Endodermal cell (in vitro differentiated cells): Measurements from ENCODE around the gene SPATA20. TPM values are rescaled to one million over a fixed set of nuclear protein-coding genes. Genes with fewer than 3 reads are reported as not detected.

Experiments
- DNase-seq: peaks from one replicate; pipeline ENCODE4 v3.0.0-alpha.2; 2017
- H3K27ac ChIP-seq: 2 replicates; pipeline ENCODE4 v1.5.1; 2013; ENCODE audit warnings: mild to moderate bottlenecking, low read depth, low read length, moderate library complexity
- H3K27me3 ChIP-seq: 2 replicates; pipeline ENCODE4 v1.6.1; 2013; ENCODE audit warnings: mild to moderate bottlenecking, low read length, moderate library complexity; ENCODE audit not compliant: insufficient read depth, control insufficient read depth, poor library complexity, severe bottlenecking
- H3K36me3 ChIP-seq: 2 replicates; pipeline ENCODE4 v1.7.0; 2013; ENCODE audit warnings: mild to moderate bottlenecking, low read length, moderate library complexity; ENCODE audit not compliant: control insufficient read depth, insufficient read depth
- H3K4me1 ChIP-seq: one replicate; pipeline ENCODE4 v1.7.0; 2013; ENCODE audit warnings: low read length; ENCODE audit not compliant: control insufficient read depth, insufficient read depth
- H3K4me3 ChIP-seq: 2 replicates; pipeline ENCODE4 v1.5.1; 2013; ENCODE audit warnings: mild to moderate bottlenecking, low read length, moderate library complexity
- H3K9ac ChIP-seq: 2 replicates; pipeline ENCODE4 v1.6.1; 2013; ENCODE audit warnings: mild to moderate bottlenecking, low read length, moderate library complexity; ENCODE audit not compliant: poor library complexity, severe bottlenecking; ENCODE audit errors: extremely low read depth
- H3K9me3 ChIP-seq: 2 replicates; pipeline ENCODE4 v1.6.1; 2013; ENCODE audit warnings: mild to moderate bottlenecking, low read length, moderate library complexity; ENCODE audit not compliant: control insufficient read depth
- H3K27ac Mint-ChIP-seq: 2 replicates; pipeline ENCODE4 v1.8.0; 2020; ENCODE audit warnings: mixed read lengths
- H3K27me3 Mint-ChIP-seq: 2 replicates; pipeline ENCODE4 v1.8.0; 2021; ENCODE audit warnings: mild to moderate bottlenecking, mixed read lengths; ENCODE audit not compliant: insufficient read depth
- H3K36me3 Mint-ChIP-seq: 2 replicates; pipeline ENCODE4 v1.8.0; 2020; ENCODE audit warnings: low read depth, mixed read lengths
- H3K4me1 Mint-ChIP-seq: 2 replicates; pipeline ENCODE4 v1.8.0; 2020; ENCODE audit warnings: mixed read lengths
- H3K4me3 Mint-ChIP-seq: 2 replicates; pipeline ENCODE4 v1.8.0; 2020; ENCODE audit warnings: mild to moderate bottlenecking, moderate library complexity, mixed read lengths
- H3K9me3 Mint-ChIP-seq: 2 replicates; pipeline ENCODE4 v1.8.0; 2020; ENCODE audit warnings: mild to moderate bottlenecking, mixed read lengths
- WGBS, 2 experiments: methylation state at CpG; one replicate each; pipeline versions ENCODE4 v1.1.5 to v1.1.7; 2013; ENCODE audit warnings: missing lambda C conversion rate in 2 of 2, mixed read lengths in 1 of 2; ENCODE audit not compliant: insufficient coverage in 1 of 2, insufficient read length in 1 of 2; 5-methylcytosine and 5-hydroxymethylcytosine counted together
- total RNA-seq, 2 donors: library from RNA; stranded (reverse); fragmentation: NEBNext Ultra II Directional in 1 of 2; extraction: Animal tissue kit (Norgen Biotek cat#: 25700) in 1 of 2; gene quantifications; 2 replicates in 1 of 2; 3 replicates in 1 of 2; pipeline ENCODE4 v1.2.1, GENCODE V29; 2021
- TF ChIP-seq, protein P1 (sequence below): fragments of 200-600 bp; sonication (generic); conservative IDR thresholded peaks from 2 replicates; pipeline ENCODE4 v1.5.0; 2021; ENCODE audit warnings: antibody characterized with exemption, mild to moderate bottlenecking

Gene SPATA20
- total RNA-seq, 2 donors from 2014 or later, result 40.4 to 40.5 TPM

DNA sequence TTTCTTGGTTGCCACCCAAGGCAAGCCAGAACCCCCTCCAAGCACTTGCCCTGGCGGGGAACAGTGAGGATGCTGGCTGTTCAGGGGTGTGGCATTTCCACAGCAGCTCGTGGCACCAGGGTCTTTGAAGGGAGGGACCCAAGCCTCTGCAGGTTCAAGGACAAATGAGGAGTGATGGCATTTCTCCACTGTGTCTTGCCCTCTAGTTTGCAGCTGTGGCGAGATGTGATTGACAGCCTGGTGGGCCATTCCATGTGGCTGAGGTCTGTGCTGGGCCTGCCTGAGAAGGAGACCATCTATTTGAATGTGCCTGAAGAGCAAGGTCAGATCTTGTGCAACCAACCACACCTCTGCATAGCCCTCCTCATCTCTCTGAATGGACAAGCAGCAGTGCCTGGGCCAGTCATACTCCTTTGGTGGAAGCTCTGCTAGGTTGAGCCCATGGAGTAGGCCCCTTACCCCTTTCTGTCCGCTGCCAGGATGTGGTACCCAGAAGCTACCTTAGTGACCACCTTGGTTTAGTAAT lies 19.0 kb upstream of the SPATA20 start:
- peaks cover 19% of the 10 kb centered on the region for H3K27me3 ChIP-seq
- TF ChIP-seq, protein P1, sequence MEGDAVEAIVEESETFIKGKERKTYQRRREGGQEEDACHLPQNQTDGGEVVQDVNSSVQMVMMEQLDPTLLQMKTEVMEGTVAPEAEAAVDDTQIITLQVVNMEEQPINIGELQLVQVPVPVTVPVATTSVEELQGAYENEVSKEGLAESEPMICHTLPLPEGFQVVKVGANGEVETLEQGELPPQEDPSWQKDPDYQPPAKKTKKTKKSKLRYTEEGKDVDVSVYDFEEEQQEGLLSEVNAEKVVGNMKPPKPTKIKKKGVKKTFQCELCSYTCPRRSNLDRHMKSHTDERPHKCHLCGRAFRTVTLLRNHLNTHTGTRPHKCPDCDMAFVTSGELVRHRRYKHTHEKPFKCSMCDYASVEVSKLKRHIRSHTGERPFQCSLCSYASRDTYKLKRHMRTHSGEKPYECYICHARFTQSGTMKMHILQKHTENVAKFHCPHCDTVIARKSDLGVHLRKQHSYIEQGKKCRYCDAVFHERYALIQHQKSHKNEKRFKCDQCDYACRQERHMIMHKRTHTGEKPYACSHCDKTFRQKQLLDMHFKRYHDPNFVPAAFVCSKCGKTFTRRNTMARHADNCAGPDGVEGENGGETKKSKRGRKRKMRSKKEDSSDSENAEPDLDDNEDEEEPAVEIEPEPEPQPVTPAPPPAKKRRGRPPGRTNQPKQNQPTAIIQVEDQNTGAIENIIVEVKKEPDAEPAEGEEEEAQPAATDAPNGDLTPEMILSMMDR, result no peak
- Mint-ChIP-seq H3K9me3 (no peaks in the 10 kb centered on the region), H3K36me3 (no peaks in the 10 kb centered on the region), H3K4me1 (peaks cover under 1% of the 10 kb centered on the region), H3K4me3 (no peak overlapping the region), H3K27me3 (peaks cover 39% of the 10 kb centered on the region), H3K27ac (no peak overlapping the region)
- H3K9me3 ChIP-seq, result no peaks in the 10 kb centered on the region
- no peak for DNase-seq
- H3K4me1 ChIP-seq, result peaks cover 3% of the 10 kb centered on the region
- no peak overlapping the region for H3K9ac ChIP-seq
- H3K27ac ChIP-seq, result no peak overlapping the region
- WGBS, 2 experiments, result 45 to 100% methylated on average over 1 to 4 of the region's 4 CpGs
- no peaks in the 10 kb centered on the region for H3K36me3 ChIP-seq
- no peak overlapping the region for H3K4me3 ChIP-seq

- Histone ChIP-seq H3K9ac (no peak overlapping the region), H3K9me3 (no peaks in the 10 kb centered on the region), H3K27me3 (peaks cover 37% of the 10 kb centered on the region), H3K4me3 (no peak overlapping the region), H3K27ac (no peak overlapping the region), H3K36me3 (no peaks in the 10 kb centered on the region), H3K4me1 (peaks cover 3% of the 10 kb centered on the region)
- TF ChIP-seq, protein P1, result no peak
- no peaks in the 10 kb centered on the region for H3K36me3 Mint-ChIP-seq
- H3K27ac Mint-ChIP-seq, result no peak overlapping the region
- H3K9me3 Mint-ChIP-seq, result no peaks in the 10 kb centered on the region
- 90 to 93% methylated on average over 5 to 7 of the region's 7 CpGs for WGBS, 2 experiments
- no peak for DNase-seq
- peaks cover 14% of the 10 kb centered on the region for H3K4me1 Mint-ChIP-seq
- H3K27me3 Mint-ChIP-seq, result peaks cover 57% of the 10 kb centered on the region
- no peak overlapping the region for H3K4me3 Mint-ChIP-seq
These were observed 17.1 kb upstream of the SPATA20 start for GRCh38 chr17:50529849-50530248.

DNA sequence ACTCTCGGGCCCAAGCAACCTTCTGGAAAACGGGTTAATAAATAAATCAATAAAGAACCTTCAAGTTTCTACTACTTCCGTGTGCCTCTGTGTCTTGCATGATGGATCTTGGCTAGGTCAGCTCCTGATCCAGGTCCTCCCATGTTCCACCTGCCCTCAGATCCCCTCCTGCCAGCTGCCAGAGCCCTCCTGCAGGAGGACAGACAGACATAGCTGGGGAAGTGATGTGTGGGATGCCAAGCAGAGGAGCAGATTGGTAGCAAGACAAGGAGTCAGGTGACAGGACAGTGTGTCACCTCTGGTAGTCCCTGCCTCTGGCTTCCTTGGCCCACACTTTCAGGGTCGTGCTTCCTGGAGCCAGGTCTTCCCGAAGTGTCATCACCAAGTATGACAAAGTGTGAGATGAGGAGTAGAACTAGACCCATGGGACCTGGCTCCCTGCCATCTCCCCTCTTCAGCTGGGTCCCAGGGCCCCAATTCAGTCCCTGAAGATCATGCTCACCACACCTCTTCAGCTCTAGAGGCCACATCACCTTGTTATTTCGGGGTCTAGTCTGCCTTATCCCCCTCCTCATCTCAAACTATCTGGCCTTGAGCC lies 15.4 kb upstream of the SPATA20 start:
- Histone ChIP-seq H3K9me3 (no peaks in the 10 kb centered on the region), H3K36me3 (no peaks in the 10 kb centered on the region), H3K4me1 (peaks cover 3% of the 10 kb centered on the region), H3K9ac (no peak overlapping the region), H3K27me3 (peaks cover 45% of the 10 kb centered on the region), H3K27ac (no peak overlapping the region), H3K4me3 (no peak overlapping the region)
- H3K36me3 Mint-ChIP-seq, result no peaks in the 10 kb centered on the region
- peaks cover 70% of the 10 kb centered on the region for H3K27me3 Mint-ChIP-seq
- H3K27ac Mint-ChIP-seq, result no peak overlapping the region
- 94 to 100% methylated on average over 3 to 6 of the region's 6 CpGs for WGBS, 2 experiments
- TF ChIP-seq, protein P1, result no peak
- DNase-seq, result no peak
- no peaks in the 10 kb centered on the region for H3K9me3 Mint-ChIP-seq
- no peak overlapping the region for H3K4me3 Mint-ChIP-seq
- H3K4me1 Mint-ChIP-seq, result peaks cover 14% of the 10 kb centered on the region
